GM19240 (cell line): ENCODE data around the gene TNFAIP1.

Experiments
- DNase-seq: peaks from one replicate; pipeline ENCODE4 v3.0.0; 2011; ENCODE audit warnings: low spot score; ENCODE audit not compliant: insufficient read length

The TNFAIP1 gene

GRCh38 chr17:28370744-28371103 lies 35.2 kb downstream of the TNFAIP1 start:
- no peak for DNase-seq

GRCh38 chr17:28371245-28372202 lies 36.0 kb downstream of the TNFAIP1 start, which contains the start of gene SARM1:
SARM1 (plus strand) TSS chr17:28371694; CDS start chr17:28372033, 339 bp downstream.
- peak; percentile 94 for DNase-seq

GRCh38 chr17:28372203-28372944 lies 36.8 kb downstream of the TNFAIP1 start:
- DNase-seq, result peak; percentile 24

GRCh38 chr17:28372945-28373274 lies 37.3 kb downstream of the TNFAIP1 start:
- DNase-seq, result no peak

- DNase-seq, result no peak
Observed at GRCh38 chr17:28379814-28380801, 44.5 kb downstream of the TNFAIP1 start.

- DNase-seq, result no peak
Observed at GRCh38 chr17:28381141-28381825, 45.7 kb downstream of the TNFAIP1 start.

- DNase-seq, result peak; percentile 47
Observed at GRCh38 chr17:28384281-28385036, 48.9 kb downstream of the TNFAIP1 start.

GRCh38 chr17:28385037-28385400 lies 49.5 kb downstream of the TNFAIP1 start:
- no peak for DNase-seq

- DNase-seq, result no peak
Observed at GRCh38 chr17:28385406-28385805, 49.8 kb downstream of the TNFAIP1 start.

GRCh38 chr17:28386391-28386790 lies 50.8 kb downstream of the TNFAIP1 start:
- no peak for DNase-seq

- no peak for DNase-seq
Observed at GRCh38 chr17:28388106-28388505, 52.5 kb downstream of the TNFAIP1 start.

GRCh38 chr17:28390141-28390540 lies 54.6 kb downstream of the TNFAIP1 start:
- no peak for DNase-seq

GRCh38 chr17:28390563-28390962 lies 55.0 kb downstream of the TNFAIP1 start:
- DNase-seq, result no peak

GRCh38 chr17:28390984-28391383 lies 55.4 kb downstream of the TNFAIP1 start:
- DNase-seq, result no peak

- DNase-seq, result no peak
Observed at GRCh38 chr17:28391401-28391800, 55.8 kb downstream of the TNFAIP1 start.

- DNase-seq, result no peak
Observed at GRCh38 chr17:28392491-28392890, 56.9 kb downstream of the TNFAIP1 start.

- no peak for DNase-seq
Observed at GRCh38 chr17:28394337-28395116, 59.0 kb downstream of the TNFAIP1 start.

GRCh38 chr17:28395426-28395825 lies 59.9 kb downstream of the TNFAIP1 start:
- DNase-seq, result no peak

GRCh38 chr17:28395968-28396367 lies 60.4 kb downstream of the TNFAIP1 start:
- DNase-seq, result no peak
